NCI-H1930 (cell line): ENCODE measurements around the gene TREH.

Experiments
- DNase-seq, 2 experiments: peaks; one replicate each; lab custom pipeline; 2025; lab: John Stamatoyannopoulos, UW

Gene TREH

DNA sequence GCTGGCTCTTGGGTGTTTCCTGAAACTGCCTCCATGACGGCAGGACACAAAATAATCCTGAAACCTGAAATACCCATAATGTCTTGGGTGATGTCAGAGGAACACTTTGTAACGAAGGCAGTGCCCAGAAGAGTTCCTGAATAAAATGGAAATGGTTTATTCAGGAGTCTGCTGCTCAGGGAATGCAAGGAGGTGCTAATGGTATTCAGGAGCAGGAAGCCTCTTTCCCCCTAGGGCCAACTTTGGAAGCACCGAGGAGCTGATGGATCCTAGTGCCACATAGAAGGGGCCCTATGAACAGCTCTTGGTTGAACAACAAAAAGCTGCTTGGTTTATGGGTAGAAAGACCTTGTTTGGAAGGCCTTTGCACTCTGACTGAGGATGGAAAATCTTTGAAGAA lies 15.5 kb downstream of the TREH start:
- no peak for DNase-seq

GRCh38 chr11:118663381-118663780 lies 16.1 kb downstream of the TREH start:
- no peak for DNase-seq

GRCh38 chr11:118662401-118663271 lies 16.8 kb downstream of the TREH start:
- DNase-seq = no peak

DNA sequence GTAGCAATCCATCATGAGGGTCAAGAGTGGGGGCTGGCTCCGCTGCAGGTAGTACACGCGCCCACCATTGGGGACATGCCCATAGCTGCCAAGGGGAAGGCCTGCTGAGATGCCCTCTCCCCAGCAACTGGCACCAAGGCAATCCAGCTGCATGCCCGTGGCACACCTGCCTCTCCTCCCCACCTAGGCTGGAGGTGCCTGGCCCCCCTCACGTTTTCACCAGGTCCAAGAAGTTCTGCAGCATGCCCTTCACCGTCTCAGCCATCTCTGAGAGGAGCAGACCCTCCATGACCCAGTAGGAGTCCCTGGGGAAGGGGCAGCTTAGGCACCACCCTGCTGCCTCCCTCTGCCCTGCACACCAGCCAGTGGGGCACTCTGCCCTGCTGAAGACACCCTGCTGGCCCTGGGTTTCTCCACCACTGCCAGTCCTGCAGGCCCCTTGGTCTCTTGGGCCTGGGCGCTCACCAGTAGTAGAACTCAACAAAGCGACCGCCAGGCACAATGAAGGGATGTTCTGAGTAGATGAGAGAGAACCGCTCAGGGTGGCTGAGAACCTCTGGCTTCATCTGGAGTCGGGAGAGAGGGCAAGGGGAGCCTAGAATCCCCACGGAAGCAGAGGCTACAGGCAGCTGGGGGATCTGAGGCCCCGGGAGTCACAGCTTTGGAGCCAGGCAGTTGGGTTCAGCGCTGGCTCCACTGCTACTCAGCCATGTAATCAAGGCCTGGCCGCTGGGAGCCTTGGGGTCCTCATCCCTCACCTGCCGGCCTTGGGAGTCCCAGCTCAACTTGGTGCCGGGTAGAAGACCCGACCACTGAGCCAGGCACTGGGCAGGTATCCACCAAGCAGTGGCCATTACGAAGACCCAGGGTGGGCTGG lies 17.8 kb downstream of the TREH start:
- DNase-seq = no peak

- no peak for DNase-seq
Measured at GRCh38 chr11:118660681-118661424, 18.6 kb downstream of the TREH start.

- no peak for DNase-seq
Measured at GRCh38 chr11:118659953-118660680, 19.3 kb downstream of the TREH start.

DNA sequence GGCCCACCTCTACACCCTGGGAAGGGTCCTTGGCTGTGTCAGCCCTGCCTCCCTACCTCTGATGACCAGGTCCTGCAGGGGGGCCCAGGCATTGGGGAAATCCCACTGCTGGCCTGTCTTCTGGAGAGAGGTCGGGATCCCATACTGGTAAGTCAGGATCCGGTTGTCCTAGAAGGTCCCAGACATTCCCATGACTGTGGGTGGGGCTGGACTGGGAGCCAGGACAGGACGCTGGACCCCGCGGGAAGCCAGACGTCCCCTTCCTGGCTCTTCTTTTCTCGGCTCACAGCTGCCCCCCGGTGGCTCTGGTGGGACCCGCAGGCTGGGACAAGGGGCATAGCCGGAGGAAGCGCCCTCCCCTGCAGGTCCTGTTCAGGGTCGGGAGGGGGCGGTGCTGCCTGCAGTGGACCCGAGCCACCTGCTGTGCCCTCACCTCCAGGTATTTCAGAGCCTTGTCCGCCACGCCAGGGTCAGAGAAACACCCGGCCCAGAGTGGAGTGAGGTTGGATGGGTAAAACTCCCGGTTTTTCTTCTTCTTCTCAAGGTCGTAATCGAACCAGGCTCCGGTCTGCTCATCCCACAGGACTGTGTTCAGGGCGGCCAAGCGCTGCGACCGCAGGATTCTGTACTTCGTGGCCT lies 20.0 kb downstream of the TREH start:
- peak; percentile 75 for DNase-seq

- no peak for DNase-seq
Measured at GRCh38 chr11:118658429-118659313, 20.8 kb downstream of the TREH start.

DNA sequence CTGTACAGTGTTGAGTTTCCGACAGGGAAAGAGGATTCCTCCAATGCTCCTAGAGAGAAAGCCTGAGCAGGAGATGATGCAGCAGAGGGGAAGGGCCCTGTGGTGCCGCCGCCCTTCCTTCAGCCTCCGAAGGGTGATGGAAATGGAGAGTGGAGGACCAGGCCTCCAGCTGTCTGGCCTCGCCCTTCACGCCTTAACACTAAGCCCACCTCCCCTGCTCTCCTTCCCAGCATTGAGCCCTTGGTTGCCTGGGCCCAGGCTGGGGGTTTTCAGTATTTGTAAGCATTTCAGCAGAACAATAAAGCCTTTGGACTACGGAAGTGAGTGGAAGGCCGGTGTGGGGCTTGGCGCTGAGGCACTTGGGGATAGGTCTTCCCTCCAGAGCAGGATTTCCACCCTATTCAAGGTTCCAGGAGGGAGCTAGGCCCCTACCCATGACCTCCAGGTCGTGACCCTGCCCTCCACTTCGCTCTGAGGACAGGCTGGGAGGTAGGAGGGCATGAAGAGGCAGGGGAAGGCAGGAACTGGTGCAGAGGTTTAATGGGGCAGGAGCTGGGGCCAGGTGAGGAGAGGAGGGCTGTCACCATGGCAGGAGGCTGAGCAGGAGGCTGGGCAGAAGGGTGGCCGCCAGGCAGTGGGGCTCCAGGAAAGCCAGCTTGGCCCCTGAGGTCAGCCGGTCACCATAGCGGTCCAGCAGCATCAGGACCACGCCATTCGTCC lies 21.6 kb downstream of the TREH start:
- DNase-seq = no peak

DNA sequence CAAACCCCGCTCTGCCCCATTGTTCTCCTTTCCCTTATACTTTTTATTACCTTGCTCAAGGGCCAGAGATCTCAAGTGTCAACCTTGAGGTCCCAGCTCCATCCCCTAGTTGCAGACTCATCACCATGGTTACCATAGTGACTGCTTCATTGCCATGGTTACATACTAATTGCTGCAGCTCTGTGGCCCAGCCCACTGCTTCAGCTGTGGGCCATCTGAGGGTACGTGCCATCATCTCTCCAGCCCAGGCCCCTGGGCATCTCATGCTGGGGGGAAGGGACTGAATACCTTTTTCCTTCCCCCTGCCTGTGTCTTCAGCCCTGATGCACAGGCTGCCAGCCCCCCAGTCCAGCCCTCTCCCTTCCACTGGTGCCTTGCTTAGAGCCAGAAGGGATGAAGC lies 22.2 kb downstream of the TREH start:
- DNase-seq = no peak

GRCh38 chr11:118656563-118657165 lies 22.8 kb downstream of the TREH start:
- no peak for DNase-seq

DNA sequence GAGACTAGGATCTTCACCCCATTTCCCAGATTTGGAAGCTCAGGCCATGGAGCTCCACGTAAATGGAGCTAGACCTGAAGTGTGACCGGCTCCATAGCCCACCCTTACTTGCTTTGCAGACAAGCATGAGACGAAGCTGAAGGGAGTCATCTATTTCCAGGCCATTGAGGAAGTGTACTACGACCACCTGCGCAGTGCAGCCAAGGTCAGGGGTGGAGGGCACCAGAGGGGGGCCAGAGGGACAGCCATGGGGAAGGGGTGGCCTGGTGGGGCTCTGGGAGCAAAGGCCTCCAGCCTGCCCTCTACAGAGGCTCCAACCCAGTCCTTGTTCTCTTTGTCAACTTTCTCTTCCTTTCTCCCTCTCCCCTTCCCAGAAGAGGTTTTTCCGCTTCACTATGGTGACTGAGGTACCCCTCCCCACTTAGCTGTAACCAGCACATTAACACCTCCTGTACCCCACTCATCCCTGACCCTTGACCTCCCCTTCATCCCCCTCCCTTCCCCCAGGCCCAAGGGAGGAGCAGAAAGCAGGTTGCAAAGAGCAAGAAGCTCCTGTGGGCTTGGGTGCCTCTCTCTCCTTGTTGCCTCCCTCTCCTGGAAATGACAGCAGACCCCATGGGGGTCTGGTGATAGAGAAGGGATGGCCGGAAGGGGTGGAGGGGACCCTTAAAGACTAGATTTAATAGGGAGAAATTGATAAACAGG lies 23.8 kb downstream of the TREH start:
- no peak for DNase-seq

DNA sequence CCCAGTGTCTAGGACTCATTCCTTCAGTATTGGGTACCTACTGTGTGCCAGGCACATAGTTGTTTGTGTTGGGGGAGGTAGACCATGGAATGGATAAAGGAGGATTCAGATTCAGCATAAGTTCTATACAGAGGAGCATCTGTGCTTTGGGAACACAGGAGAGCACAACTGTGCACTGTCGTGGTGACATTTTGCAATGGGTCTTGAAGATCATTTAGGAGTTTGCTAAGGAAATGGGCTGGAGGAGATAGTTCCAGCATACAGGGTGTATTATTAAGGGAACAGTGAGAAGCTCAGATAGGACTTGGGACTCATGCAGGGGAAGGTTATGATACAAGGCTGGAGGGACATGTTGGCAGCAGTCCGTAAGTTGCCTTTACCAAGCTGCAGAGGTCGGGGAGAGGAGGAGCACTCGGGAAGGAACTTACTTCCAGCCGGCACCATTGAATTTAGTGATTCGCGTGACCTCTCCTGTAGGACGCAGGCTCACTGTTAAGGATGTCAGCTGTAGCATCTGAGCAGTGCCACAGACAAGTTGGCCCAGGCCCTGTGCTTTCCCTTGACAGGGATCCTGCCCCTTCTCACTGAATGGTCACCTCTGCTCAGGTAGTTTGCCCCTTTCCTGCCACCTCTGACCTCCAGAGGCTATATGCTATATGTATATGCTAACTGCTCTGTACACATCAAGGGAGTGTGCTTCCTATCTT lies 25.6 kb downstream of the TREH start:
- no peak for DNase-seq

GRCh38 chr11:118652681-118653181 lies 26.7 kb downstream of the TREH start:
- DNase-seq = no peak

DNA sequence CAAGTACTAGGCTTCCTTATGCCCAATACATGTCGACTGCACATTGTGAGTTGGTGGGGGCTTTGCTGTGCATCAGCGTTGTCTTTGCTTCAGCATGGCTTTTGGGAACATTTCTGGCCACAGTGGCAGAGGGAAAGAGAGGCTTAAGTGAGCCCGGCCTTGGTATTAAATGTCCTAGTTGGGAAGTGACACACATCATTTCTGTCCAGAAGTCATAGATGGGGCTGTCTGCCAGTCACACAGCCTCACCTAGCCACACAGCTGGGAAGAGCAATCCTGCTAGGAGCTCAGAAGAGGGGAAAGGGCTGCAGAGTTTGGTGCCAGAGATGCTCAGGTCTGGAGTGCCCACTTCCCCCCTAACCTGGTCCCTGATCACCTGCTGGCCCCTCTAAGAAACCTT lies 27.6 kb downstream of the TREH start:
- no peak for DNase-seq

- no peak for DNase-seq
Measured at GRCh38 chr11:118650366-118650765, 29.1 kb downstream of the TREH start.

- DNase-seq = no peak
Measured at GRCh38 chr11:118649941-118650340, 29.5 kb downstream of the TREH start.

GRCh38 chr11:118648291-118648690 lies 31.2 kb downstream of the TREH start:
- DNase-seq = no peak
